Skeletal muscle cell (primary cell): Measurements from ENCODE around the gene CEP350.
"Not testable (repeated sequence)": the region's sequence is repeated elsewhere in the genome, so short reads cannot be mapped to it uniquely, and the experiment has no call there.

Source experiments
- DNase-seq: peaks from one replicate; pipeline ENCODE4 v3.0.0-alpha.2; 2010; ENCODE audit warnings: low read depth
- H3K4me3 ChIP-seq: 2 replicates; pipeline ENCODE4 v1.5.1; 2011; ENCODE audit warnings: low read depth, mild to moderate bottlenecking, control low read depth, low read length, moderate library complexity

CEP350 gene

DNA sequence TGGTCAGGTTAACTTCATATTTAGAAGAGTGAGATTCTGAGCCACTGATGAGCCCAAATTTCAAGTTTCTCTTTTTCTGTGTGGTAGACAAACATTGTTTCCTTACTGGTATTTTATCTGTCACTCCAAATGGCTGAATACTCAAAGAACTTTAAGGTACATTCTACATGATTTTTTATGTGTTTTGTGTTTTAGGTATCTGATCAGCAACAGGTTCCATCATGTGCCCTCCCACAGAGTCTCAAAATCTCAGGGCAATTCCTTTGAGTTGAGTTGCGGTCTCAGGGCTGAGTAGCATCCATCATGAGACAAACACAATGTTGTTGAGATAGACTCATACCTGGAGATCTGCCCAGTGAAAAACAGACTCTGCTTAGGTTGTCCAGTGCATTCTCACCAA, 14.7 kb upstream of the CEP350 start:
- no peak overlapping the region for H3K4me3 ChIP-seq
- no peak for DNase-seq

GRCh38 chr1:179941454-179941853, 13.2 kb upstream of the CEP350 start:
- no peak overlapping the region for H3K4me3 ChIP-seq
- no peak for DNase-seq

DNA sequence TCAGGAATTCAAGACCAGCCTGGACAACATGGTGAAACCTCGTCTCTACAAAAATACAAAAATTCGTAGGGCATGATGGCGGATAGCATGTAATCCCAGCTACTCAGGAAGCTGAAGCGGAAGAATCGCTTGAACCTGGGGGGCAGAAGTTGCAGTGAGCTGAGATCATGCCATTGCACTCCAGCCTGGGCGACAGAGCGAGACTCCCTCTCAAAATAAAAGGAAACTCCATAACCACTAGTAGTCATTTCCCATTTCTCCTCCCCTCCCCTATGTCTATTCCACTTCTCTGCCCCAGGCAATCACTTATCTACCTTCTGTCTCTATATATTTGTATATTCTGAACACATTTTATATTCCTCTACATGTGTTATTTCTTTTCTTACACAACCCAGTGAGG, 4.0 kb upstream of the CEP350 start:
- no peak overlapping the region for H3K4me3 ChIP-seq
- no peak for DNase-seq

GRCh38 chr1:179951383-179952144, 3.0 kb upstream of the CEP350 start:
- no peak for DNase-seq
- no peak overlapping the region for H3K4me3 ChIP-seq

- H3K4me3 ChIP-seq: no peak overlapping the region
Observed at GRCh38 chr1:179952186-179952585, 2.4 kb upstream of the CEP350 start.

DNA sequence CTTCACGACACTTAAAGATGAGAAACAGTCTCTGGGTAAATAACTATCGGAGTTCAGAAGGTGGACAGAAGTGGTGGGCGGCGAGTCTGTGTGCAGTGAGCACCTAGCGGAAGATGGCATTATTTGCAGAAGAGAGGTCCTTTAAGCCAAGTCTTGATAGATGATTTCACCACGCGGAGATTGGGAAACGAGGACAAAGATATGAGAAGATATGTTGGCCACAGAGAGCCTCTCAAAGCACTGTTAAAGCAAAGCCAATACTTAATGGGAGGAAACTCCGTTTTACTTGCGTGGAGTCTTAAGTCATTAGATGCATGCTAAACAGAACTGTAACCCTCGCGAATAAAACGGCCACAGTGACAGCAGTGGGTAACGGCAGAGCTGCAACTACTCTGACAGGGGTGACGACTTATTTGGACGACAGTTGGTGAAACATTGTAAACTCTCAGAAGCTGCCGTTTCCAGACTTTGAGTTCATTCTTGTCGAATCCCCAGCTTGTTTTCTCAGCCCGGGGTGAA, 577 bp upstream of the CEP350 start:
- DNase-seq: peak; percentile 18
- peak overlapping the region; percentile 91 for H3K4me3 ChIP-seq

More at GRCh38 chr1:179952186-179952585, 2.4 kb upstream of the CEP350 start:
- DNase-seq: no peak

DNA sequence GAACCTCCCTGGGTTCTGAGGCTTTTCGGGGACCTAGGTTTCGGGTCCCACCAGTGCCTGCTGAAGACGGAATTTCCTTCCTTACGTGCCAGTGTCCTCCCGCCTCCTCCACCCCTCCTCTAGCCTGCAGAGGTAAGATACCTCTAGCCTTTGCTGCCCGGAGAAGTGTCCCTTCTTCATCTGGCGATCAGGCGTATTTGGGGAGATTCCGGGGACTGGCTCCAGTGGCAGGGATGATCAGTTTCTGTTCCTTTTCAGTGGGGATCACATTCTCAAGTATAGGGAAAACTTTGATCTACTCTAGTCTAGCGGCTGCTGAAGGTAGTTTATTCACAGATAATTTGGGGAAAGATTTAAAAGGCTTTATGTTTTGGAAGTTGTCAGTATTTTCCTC, 674 bp downstream of the CEP350 start:
- H3K4me3 ChIP-seq: peak overlapping the region; percentile 91
- DNase-seq: no peak

DNA sequence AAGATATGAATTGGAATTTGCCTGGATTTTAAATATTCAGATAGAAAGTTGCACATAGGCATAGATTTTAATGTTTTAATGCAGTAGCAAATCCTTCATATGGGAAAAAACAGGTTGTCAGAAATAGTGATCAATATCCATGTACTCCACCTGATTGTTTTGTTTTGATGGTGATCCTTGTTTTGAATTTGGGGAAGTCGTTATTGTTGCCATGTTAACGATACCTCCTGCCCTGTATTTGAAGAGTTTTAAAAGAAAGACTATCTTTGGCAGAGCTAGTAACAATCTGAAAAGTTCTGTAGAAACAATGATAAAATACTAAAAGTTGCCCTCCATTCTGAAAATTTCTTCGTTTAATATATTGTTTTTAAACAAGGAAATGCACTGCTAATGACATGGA, 1.1 kb downstream of the CEP350 start:
- peak overlapping the region; percentile 91 for H3K4me3 ChIP-seq
- DNase-seq: no peak

- H3K4me3 ChIP-seq: no peak overlapping the region
- DNase-seq: no peak
Observed at GRCh38 chr1:179958359-179958758, 3.7 kb downstream of the CEP350 start.

DNA sequence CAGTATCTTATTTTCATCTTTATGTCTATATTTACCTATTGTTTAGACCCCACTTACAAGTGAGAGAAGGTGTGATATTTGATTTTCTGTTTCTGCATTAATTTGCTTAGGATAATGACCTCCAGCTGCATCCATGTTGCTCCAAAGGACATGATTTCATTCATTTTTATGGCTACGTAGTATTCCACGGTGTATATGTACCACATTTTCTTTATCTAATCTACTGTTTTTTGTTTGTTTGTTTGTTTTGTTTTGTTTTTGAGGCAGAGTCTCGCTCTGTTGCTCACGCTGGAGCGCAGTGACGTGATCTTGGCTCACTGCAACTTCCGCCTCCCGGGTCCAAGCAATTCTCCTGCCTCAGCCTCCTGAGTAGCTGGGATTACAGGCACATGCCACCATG, 7.6 kb downstream of the CEP350 start:
- DNase-seq, H3K4me3 ChIP-seq: not testable (repeated sequence)

DNA sequence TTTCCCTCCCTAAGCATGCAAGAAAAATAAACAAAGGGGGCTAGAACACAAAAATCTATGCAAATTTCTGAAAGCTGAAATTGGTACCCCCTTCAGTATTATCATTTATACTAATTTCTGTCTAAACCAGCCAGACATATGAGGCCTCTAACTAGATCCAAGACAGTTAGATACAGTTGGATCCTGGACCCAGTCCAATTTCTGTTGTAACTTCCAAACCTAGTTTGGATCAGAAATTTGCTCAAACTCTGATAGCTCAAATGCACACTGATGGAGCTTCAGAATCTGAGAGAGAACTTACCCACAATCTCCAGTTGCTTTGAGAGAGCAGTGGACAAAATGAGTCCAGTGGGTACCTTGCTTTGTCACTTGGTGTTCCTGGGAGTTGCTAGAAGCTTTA, 11.9 kb downstream of the CEP350 start:
- no peak overlapping the region for H3K4me3 ChIP-seq
- no peak for DNase-seq

DNA sequence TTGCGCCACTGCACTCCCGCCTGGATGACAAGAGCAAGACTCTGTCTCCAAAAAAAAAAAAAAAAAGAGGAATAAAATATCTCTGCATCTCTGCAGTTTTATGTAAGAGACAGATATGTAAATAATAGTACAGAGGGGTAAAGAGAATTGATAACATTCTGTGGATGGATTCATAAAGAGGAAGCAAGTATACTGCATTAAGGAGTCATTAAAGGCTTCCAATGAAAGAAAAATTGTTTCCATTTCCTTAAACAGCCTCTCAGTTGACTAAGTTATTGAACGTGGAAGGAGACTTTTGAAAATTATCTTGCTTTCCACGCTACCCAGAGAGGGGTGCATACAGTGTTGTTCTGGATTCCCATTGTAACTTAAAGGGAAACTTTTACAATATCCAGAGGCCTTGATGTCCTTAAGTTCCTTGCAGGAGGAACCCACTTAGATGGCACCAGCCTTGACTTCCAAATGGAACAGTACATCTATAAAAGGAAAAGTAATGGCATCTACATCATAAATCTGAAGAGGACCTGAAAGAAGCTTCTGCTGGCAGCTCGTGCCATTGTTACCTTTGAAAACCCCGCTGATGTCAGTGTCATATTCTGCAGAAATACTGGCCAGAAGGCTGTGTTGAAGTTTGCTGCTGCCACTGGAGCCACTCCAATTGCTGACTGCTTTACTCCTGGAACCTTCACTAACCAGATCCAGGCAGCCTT, 13.8 kb downstream of the CEP350 start:
- DNase-seq: no peak

GRCh38 chr1:179968994-179969919, 14.6 kb downstream of the CEP350 start:
- H3K4me3 ChIP-seq: no peak overlapping the region
- no peak for DNase-seq

More for the DNA sequence above, 13.8 kb downstream of the CEP350 start:
- H3K4me3 ChIP-seq: no peak overlapping the region

DNA sequence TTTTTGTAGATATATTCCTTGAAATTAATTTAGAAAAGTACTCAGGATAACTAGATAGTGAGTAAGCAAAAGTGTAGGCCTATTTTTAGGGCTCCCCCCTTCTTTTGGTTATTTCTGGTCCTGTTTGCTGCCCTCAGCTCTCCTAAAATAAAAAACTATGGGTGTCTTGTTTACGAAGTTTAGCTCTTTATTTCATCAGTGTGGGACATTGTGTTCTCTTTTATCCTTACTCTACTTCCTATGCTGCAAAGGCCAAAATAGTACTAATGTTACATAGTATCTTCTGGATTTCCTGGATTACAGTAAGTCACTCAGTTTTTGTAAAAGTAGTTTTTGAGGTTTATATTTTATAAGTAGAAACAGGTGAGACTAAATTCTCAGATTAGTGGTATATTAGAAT, 15.4 kb downstream of the CEP350 start:
- H3K4me3 ChIP-seq: no peak overlapping the region
- peak; percentile 16 for DNase-seq

DNA sequence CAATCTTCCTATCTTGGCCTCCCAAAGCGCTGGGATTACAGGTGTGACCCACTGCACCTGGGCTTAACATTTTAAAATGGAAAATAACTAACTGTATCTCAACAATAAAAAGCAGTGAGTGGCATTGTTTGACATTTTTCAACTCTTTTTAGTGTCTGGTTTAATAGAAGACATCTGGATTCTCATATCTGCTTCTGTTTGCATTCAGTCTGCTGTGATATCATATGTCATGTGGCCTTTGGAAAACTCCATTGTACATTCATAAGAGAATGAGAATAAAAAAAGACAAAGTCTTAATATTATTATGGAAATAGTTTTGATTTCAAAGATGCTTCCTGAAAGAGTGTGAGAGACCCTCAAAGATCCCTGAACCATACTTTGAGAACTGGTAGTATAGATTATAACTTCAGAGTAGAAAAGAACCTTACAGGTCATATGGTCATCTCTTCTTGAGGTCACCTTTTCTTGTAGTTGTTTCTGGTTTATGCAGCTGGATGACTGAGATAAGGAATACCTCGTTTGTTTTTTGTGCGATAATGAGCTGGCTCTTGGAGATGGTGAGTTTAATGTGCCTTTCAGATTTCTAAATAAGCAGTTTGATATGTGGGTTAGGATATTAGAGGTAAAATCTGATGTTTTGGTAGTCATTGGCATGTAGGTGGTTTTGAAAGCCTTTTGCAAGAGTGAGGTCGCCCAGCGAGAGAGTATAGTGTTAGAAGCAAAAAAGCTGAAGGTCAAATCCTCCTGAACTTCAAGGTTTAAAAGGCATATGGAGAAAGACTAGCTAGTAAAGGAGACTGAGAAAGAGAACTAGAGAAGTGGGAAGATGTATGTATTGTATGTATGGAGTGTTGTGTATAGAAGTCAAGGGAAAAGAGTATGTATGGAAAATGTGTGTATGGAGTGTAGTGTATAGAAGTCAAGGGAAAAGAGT, 17.2 kb downstream of the CEP350 start:
- no peak for DNase-seq
- H3K4me3 ChIP-seq: no peak overlapping the region

DNA sequence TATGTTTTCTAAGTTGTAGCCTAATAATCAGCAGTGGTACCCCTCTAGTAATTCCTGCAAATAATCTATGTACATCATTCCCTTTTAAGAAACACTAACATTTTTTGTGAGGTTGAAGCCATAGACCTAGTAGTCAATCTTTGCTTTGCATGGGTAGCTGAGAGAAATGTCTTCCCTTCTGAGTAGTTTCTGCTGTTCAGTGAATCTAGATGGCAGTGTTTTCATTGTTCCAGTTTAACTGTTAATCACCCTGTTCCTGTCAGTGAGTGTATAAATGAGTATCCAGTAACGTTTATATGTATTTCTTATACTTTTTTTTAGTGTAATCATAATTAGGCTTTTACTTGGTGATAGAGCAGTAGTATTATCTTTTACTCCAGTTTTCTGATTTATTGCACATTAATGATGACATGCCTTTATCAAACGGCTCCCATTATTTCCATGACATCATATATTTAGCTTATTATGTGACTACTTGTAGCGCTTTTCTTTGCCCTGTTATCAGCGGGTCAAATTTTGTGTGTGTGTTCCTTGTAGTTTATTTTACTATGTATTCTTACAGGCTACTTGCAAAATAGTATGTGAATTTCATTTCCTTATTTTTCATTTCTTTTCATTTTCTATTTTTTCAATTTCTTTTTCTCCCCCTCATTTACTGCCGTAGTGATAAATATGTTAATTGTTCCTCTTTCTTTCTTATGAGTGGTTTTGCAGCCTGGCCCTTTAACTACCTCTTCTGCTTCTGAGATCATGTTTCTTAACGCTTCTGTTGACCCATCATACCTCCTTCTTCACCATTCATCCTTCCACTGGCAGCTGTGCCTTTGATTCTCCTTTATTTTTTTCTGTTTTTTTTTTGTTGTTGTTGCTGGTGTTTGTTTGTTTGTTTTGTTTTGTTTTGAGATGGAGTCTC, 18.8 kb downstream of the CEP350 start:
- DNase-seq: no peak

GRCh38 chr1:179976970-179977651, 22.5 kb downstream of the CEP350 start:
- no peak for DNase-seq
- no peak overlapping the region for H3K4me3 ChIP-seq

More for the DNA sequence above, 18.8 kb downstream of the CEP350 start:
- H3K4me3 ChIP-seq: no peak overlapping the region
